BJ (cell line): ENCODE results near the gene FSTL4. TPM values are rescaled to one million over a fixed set of nuclear protein-coding genes. Genes with fewer than 3 reads are reported as not detected.

ENCODE experiments used
- CTCF ChIA-PET: fragments of 350-600 bp; formaldehyde crosslinking; extraction: SDS; loops from one replicate; lab custom pipeline; 2021; ENCODE audit warnings: antibody characterized with exemption, inconsistent platforms; lab: Yijun Ruan, JAX
- POLR2A ChIA-PET: fragments of 300-600 bp; sonication (Branson Sonifier 250); formaldehyde crosslinking; extraction: SDS; loops from one replicate; lab custom pipeline; 2021; ENCODE audit warnings: antibody characterized with exemption; lab: Charles Lee
- DNase-seq: peaks from one replicate; pipeline ENCODE4 v3.0.0-alpha.2; 2011; ENCODE audit warnings: low read depth
- H3K27me3 ChIP-seq: 2 replicates; pipeline ENCODE4 v1.6.0; 2011; ENCODE audit warnings: low read length; ENCODE audit not compliant: control insufficient read depth, insufficient read depth
- H3K36me3 ChIP-seq: 2 replicates; pipeline ENCODE4 v1.5.1; 2011; ENCODE audit warnings: low read length; ENCODE audit not compliant: control insufficient read depth, insufficient read depth
- H3K4me3 ChIP-seq: 2 replicates; pipeline ENCODE4 v1.5.1; 2011; ENCODE audit warnings: low read depth, mild to moderate bottlenecking, control low read depth, low read length
- CTCF ChIP-seq: IDR thresholded peaks from 2 replicates; pipeline ENCODE4 v1.5.1; 2011; ENCODE audit warnings: low read depth, mild to moderate bottlenecking, control low read depth, inconsistent platforms, low read length, moderate library complexity; ENCODE audit not compliant: insufficient read depth
- polyA plus RNA-seq: library from polyadenylated mRNA; depleted of rRNA; stranded (reverse); fragments of >200 nt; gene quantifications from 2 replicates; pipeline ENCODE4 v1.2.3, GENCODE V29; 2011

FSTL4 gene
- polyA plus RNA-seq, 1 experiment: not detected

GRCh38 chr5:133267601-133268000, 344.7 kb downstream of the FSTL4 start:
- CTCF ChIA-PET: no interaction called here

GRCh38 chr5:133266966-133267365, 345.4 kb downstream of the FSTL4 start:
- ChIA-PET CTCF (interaction anchor here (0.8 kb wide), 1 partner anchor 156 kb away, joined by 3 read pairs; no protein-coding TSS in a partner anchor), POLR2A (no interaction called here)
- no peak for TF ChIP-seq CTCF
- no peak for DNase-seq
- no peaks in the 10 kb centered on the region for H3K27me3 ChIP-seq
- no peak overlapping the region for H3K4me3 ChIP-seq
- H3K36me3 ChIP-seq: no peaks in the 10 kb centered on the region

More at GRCh38 chr5:133267601-133268000, 344.7 kb downstream of the FSTL4 start:
- POLR2A ChIA-PET: no interaction called here
- Histone ChIP-seq H3K4me3 (no peak overlapping the region), H3K36me3 (no peaks in the 10 kb centered on the region), H3K27me3 (no peaks in the 10 kb centered on the region)
- TF ChIP-seq CTCF: no peak
- no peak for DNase-seq

- H3K36me3 ChIP-seq: no peaks in the 10 kb centered on the region
- no peak for TF ChIP-seq CTCF
- ChIA-PET POLR2A (no interaction called here), CTCF (interaction anchor here (0.8 kb wide), 1 partner anchor 155 kb away, joined by 3 read pairs; no protein-coding TSS in a partner anchor)
- H3K27me3 ChIP-seq: no peaks in the 10 kb centered on the region
- no peak overlapping the region for H3K4me3 ChIP-seq
- no peak for DNase-seq
Measured at GRCh38 chr5:133266527-133266878, 345.8 kb downstream of the FSTL4 start.

GRCh38 chr5:133265720-133266526, 346.4 kb downstream of the FSTL4 start:
- H3K27me3 ChIP-seq: no peaks in the 10 kb centered on the region
- TF ChIP-seq CTCF: no peak
- no peak overlapping the region for H3K4me3 ChIP-seq
- H3K36me3 ChIP-seq: no peaks in the 10 kb centered on the region
- CTCF ChIA-PET: interaction anchor here (0.8 kb wide), 1 partner anchor 155 kb away, joined by 3 read pairs; no protein-coding TSS in a partner anchor
- POLR2A ChIA-PET: no interaction called here
- no peak for DNase-seq

GRCh38 chr5:133265257-133265656, 347.1 kb downstream of the FSTL4 start:
- H3K27me3 ChIP-seq: no peaks in the 10 kb centered on the region; the same call in 1 of the 2 replicates
- CTCF ChIA-PET: no interaction called here
- no peak for DNase-seq
- no peaks in the 10 kb centered on the region for H3K36me3 ChIP-seq
- TF ChIP-seq CTCF: no peak
- POLR2A ChIA-PET: no interaction called here
- H3K4me3 ChIP-seq: no peak overlapping the region
